Measurements from ENCODE around the gene TRIB2. TPM values are rescaled to one million over a fixed set of nuclear protein-coding genes. Genes with fewer than 3 reads are reported as not detected.

TRIB2 gene
- total RNA-seq, 1 donor from 2014 or later = 31.1 TPM

GRCh38 chr2:12688091-12688490, 28.6 kb upstream of the TRIB2 start:
- H3K4me3 ChIP-seq = no peak overlapping the region
- no peaks in the 10 kb centered on the region for H3K27me3 ChIP-seq (ENCODE audit: low read depth)
- peaks cover 23% of the 10 kb centered on the region for H3K9me3 ChIP-seq (replicated peaks)
- H3K4me1 ChIP-seq = peaks cover 13% of the 10 kb centered on the region
- H3K36me3 ChIP-seq = no peaks in the 10 kb centered on the region
- H3K27ac ChIP-seq (replicated peaks) = no peak overlapping the region
- TF ChIP-seq CTCF (IDR thresholded peaks at IDR 0.05; ENCODE audit: borderline replicate concordance) = no peak
- DNase-seq = no peak
- intact Hi-C loops (cut with micrococcal nuclease) = no loop called here

GRCh38 chr2:12688893-12689292, 27.8 kb upstream of the TRIB2 start:
- intact Hi-C loops (cut with micrococcal nuclease) = no loop called here
- no peak overlapping the region for H3K27ac ChIP-seq (replicated peaks)
- no peaks in the 10 kb centered on the region for H3K36me3 ChIP-seq
- DNase-seq = no peak
- H3K4me3 ChIP-seq = no peak overlapping the region
- peaks cover 23% of the 10 kb centered on the region for H3K9me3 ChIP-seq (replicated peaks)
- TF ChIP-seq CTCF (IDR thresholded peaks at IDR 0.05; ENCODE audit: borderline replicate concordance) = no peak
- no peaks in the 10 kb centered on the region for H3K27me3 ChIP-seq (ENCODE audit: low read depth)
- peaks cover 13% of the 10 kb centered on the region for H3K4me1 ChIP-seq

GRCh38 chr2:12693509-12693908, 23.2 kb upstream of the TRIB2 start:
- Histone ChIP-seq H3K27me3 (ENCODE audit: low read depth) (no peaks in the 10 kb centered on the region), H3K27ac (replicated peaks) (no peak overlapping the region), H3K9me3 (replicated peaks) (peaks cover 28% of the 10 kb centered on the region), H3K4me1 (no peaks in the 10 kb centered on the region), H3K36me3 (no peaks in the 10 kb centered on the region), H3K4me3 (no peak overlapping the region)
- intact Hi-C loops (cut with micrococcal nuclease) = no loop called here
- no peak for TF ChIP-seq CTCF (IDR thresholded peaks at IDR 0.05; ENCODE audit: borderline replicate concordance)
- no peak for DNase-seq

- Histone ChIP-seq H3K27me3 (ENCODE audit: low read depth) (no peaks in the 10 kb centered on the region), H3K27ac (replicated peaks) (no peak overlapping the region), H3K4me3 (no peak overlapping the region), H3K36me3 (no peaks in the 10 kb centered on the region), H3K9me3 (replicated peaks) (peaks cover 21% of the 10 kb centered on the region), H3K4me1 (no peaks in the 10 kb centered on the region)
- intact Hi-C loops (cut with micrococcal nuclease) = no loop called here
- no peak for DNase-seq
- no peak for TF ChIP-seq CTCF (IDR thresholded peaks at IDR 0.05; ENCODE audit: borderline replicate concordance)
Observed at GRCh38 chr2:12694990-12695774, 21.6 kb upstream of the TRIB2 start.

GRCh38 chr2:12697617-12698016, 19.1 kb upstream of the TRIB2 start:
- no peaks in the 10 kb centered on the region for H3K36me3 ChIP-seq
- no peak overlapping the region for H3K4me3 ChIP-seq
- intact Hi-C loops (cut with micrococcal nuclease) = no loop called here
- DNase-seq = no peak
- H3K4me1 ChIP-seq = peaks cover 4% of the 10 kb centered on the region
- TF ChIP-seq CTCF (IDR thresholded peaks at IDR 0.05; ENCODE audit: borderline replicate concordance) = no peak
- no peaks in the 10 kb centered on the region for H3K27me3 ChIP-seq (ENCODE audit: low read depth)
- H3K27ac ChIP-seq (replicated peaks) = no peak overlapping the region
- H3K9me3 ChIP-seq (replicated peaks) = peaks cover 6% of the 10 kb centered on the region
